ENCODE data around the gene KNDC1.

DNA sequence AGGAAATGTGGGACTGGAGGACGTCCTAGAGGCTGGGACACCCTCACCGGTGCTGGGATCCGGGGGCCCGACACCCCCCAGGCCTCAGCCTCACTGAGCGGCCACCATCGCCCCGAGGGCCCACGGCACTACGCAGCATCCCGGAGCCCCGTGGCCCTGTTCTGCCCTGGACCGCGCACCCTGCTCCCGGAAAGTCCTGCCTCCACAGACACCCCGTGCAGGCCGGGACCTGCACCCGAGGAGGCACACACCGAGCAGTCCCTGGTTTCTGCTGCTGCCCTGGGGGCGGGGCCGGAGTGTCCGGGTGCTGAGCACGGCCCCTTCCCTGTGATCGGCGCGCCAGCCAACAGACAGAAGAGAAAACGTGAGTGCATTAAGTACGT is 18.1 kb upstream of the KNDC1 start:
- TF ChIP-seq CTCF (IDR thresholded peaks at IDR 0.05) (no peak), POLR2A (IDR thresholded peaks at IDR 0.05) (no peak)
